AG04449 (cell line): ENCODE measurements around the gene EIF6.

Source experiments
- CTCF ChIA-PET: fragments of 350-600 bp; formaldehyde crosslinking; extraction: SDS; loops from one replicate; lab custom pipeline; 2021; ENCODE audit warnings: antibody characterized with exemption; lab: Yijun Ruan, JAX
- POLR2A ChIA-PET: fragments of 400-600, 350-600 bp; formaldehyde crosslinking; extraction: SDS; loops from one replicate; lab custom pipeline; 2020; ENCODE audit warnings: antibody characterized with exemption, inconsistent platforms; lab: Yijun Ruan, JAX
- DNase-seq: peaks from one replicate; pipeline ENCODE4 v3.0.0-alpha.2; 2010; ENCODE audit warnings: low read depth, low spot score
- H3K4me3 ChIP-seq: 2 replicates; pipeline ENCODE4 v1.5.1; 2011; ENCODE audit warnings: low read depth, mild to moderate bottlenecking, control low read depth, low read length
- TF ChIP-seq, protein P1 (sequence below): IDR thresholded peaks from one replicate; pipeline ENCODE4 v1.5.1; 2011; ENCODE audit warnings: mild to moderate bottlenecking, moderate library complexity, low read length, control low read depth, inconsistent platforms; ENCODE audit not compliant: insufficient read depth; ENCODE audit errors: missing control alignments

EIF6 gene

DNA sequence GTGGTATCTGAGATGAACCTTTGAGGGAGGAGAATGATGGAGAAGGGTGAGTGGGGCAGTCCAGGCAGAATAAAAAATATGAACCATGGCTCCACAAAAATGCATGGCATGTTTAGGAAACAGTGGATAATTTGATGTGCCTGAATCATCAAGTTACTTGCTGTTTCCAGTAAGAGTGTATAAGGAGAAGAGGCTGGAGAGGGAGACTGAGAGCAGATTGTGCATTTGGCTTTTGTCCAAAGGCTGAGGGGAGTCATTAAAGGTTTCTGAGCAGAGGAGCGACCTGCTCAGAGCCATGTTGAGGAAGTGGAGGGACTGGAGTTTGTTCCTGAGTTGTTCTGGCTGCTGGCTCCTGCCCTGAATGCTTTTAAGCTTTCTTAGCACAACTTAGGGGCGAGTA, 52.0 kb downstream of the EIF6 start:
- peak; percentile 70 for DNase-seq
- CTCF ChIA-PET: interaction anchor here (0.6 to 2.3 kb wide), 5 partner anchors 8 to 207 kb away, joined by 3 to 11 read pairs (median 4); no protein-coding TSS in a partner anchor
- POLR2A ChIA-PET: no interaction called here
- TF ChIP-seq, protein P1, sequence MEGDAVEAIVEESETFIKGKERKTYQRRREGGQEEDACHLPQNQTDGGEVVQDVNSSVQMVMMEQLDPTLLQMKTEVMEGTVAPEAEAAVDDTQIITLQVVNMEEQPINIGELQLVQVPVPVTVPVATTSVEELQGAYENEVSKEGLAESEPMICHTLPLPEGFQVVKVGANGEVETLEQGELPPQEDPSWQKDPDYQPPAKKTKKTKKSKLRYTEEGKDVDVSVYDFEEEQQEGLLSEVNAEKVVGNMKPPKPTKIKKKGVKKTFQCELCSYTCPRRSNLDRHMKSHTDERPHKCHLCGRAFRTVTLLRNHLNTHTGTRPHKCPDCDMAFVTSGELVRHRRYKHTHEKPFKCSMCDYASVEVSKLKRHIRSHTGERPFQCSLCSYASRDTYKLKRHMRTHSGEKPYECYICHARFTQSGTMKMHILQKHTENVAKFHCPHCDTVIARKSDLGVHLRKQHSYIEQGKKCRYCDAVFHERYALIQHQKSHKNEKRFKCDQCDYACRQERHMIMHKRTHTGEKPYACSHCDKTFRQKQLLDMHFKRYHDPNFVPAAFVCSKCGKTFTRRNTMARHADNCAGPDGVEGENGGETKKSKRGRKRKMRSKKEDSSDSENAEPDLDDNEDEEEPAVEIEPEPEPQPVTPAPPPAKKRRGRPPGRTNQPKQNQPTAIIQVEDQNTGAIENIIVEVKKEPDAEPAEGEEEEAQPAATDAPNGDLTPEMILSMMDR: no peak
- H3K4me3 ChIP-seq: no peak overlapping the region
